GM23248 (cell line): ENCODE data around the gene DOK7.

ENCODE experiments used
- EZH2 ChIP-seq: fragments of 200-600 bp; sonication (generic); IDR thresholded peaks from 2 replicates; pipeline ENCODE4 v1.6.1; 2018; ENCODE audit warnings: antibody characterized with exemption, mild to moderate bottlenecking; ENCODE audit not compliant: insufficient read depth, poor library complexity, severe bottlenecking
- EZH2phosphoT487 ChIP-seq: fragments of 200-600 bp; sonication (generic); IDR thresholded peaks from 2 replicates; pipeline ENCODE4 v1.6.1; 2018; ENCODE audit warnings: antibody characterized with exemption, moderate library complexity, mild to moderate bottlenecking, low read depth; ENCODE audit not compliant: insufficient read depth

DNA sequence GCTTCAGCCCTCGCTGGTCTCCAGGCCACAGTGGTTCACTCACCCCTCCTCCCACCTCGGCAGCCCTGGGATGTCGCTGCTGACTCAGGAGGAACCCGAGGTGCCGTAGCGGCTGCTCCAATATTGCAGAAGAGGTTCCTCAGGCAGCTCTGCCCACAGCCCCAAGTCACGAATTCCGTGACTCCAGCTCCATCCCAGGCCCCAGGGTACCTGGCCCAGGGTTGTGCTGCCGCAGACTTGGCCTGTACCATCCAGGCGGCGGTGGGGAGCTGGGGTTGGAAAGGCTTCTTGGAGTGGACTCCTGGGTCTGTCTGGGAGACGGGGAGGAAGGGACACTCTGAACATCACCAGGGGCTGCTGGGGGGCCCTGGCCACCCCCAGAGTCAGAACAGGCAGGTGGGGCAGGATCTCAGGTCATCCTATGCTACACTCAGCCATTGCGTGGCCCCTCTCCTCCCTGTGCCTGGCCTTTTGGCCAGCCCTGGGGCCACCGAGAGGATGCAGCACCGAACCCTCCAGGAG lies 22.1 kb upstream of the DOK7 start:
- no peak for TF ChIP-seq EZH2phosphoT487
- TF ChIP-seq EZH2, result no peak
